Neuron (in vitro differentiated cells): ENCODE results near the gene PACRG.

Experiments
- H2AFZ ChIP-seq: one replicate; pipeline ENCODE4 v1.6.1; 2013; ENCODE audit warnings: low read depth, mild to moderate bottlenecking, inconsistent platforms, low read length, moderate library complexity
- H3K27me3 ChIP-seq: one replicate; pipeline ENCODE4 v1.6.1; 2013; ENCODE audit warnings: low read length; ENCODE audit not compliant: insufficient read depth
- H3K36me3 ChIP-seq: one replicate; pipeline ENCODE4 v1.6.1; 2013; ENCODE audit warnings: low read length; ENCODE audit not compliant: insufficient read depth
- H3K4me1 ChIP-seq: one replicate; pipeline ENCODE4 v1.6.1; 2013; ENCODE audit warnings: low read length; ENCODE audit not compliant: insufficient read depth
- H3K4me3 ChIP-seq: 2 replicates; pipeline ENCODE4 v1.5.1; 2013; ENCODE audit warnings: mild to moderate bottlenecking, low read length, moderate library complexity
- H3K9me3 ChIP-seq: one replicate; pipeline ENCODE4 v1.6.1; 2013; ENCODE audit warnings: low read length

Gene PACRG

GRCh38 chr6:162713974-162714780 is 13.6 kb upstream of the PACRG start:
- Histone ChIP-seq H3K4me1 (peaks cover 4% of the 10 kb centered on the region), H3K27me3 (no peaks in the 10 kb centered on the region), H3K4me3 (no peak overlapping the region), H3K36me3 (no peaks in the 10 kb centered on the region), H2AFZ (no peak overlapping the region), H3K9me3 (no peaks in the 10 kb centered on the region)

- no peak overlapping the region for H3K4me3 ChIP-seq
- no peaks in the 10 kb centered on the region for H3K36me3 ChIP-seq
- no peaks in the 10 kb centered on the region for H3K27me3 ChIP-seq
- H3K9me3 ChIP-seq, result no peaks in the 10 kb centered on the region
- no peak overlapping the region for H2AFZ ChIP-seq
- H3K4me1 ChIP-seq, result peaks cover 4% of the 10 kb centered on the region
Observed at GRCh38 chr6:162715601-162716000, 12.2 kb upstream of the PACRG start.

GRCh38 chr6:162719528-162719927 is 8.2 kb upstream of the PACRG start:
- Histone ChIP-seq H2AFZ (no peak overlapping the region), H3K4me3 (no peak overlapping the region), H3K27me3 (no peaks in the 10 kb centered on the region), H3K36me3 (no peaks in the 10 kb centered on the region), H3K4me1 (peaks cover 3% of the 10 kb centered on the region), H3K9me3 (no peaks in the 10 kb centered on the region)

GRCh38 chr6:162721404-162721687 is 6.4 kb upstream of the PACRG start:
- Histone ChIP-seq H3K4me1 (peaks cover 3% of the 10 kb centered on the region), H3K27me3 (no peaks in the 10 kb centered on the region), H3K9me3 (no peaks in the 10 kb centered on the region), H2AFZ (no peak overlapping the region), H3K36me3 (no peaks in the 10 kb centered on the region), H3K4me3 (no peak overlapping the region)

GRCh38 chr6:162722226-162722625 is 5.5 kb upstream of the PACRG start:
- Histone ChIP-seq H2AFZ (no peak overlapping the region), H3K27me3 (no peaks in the 10 kb centered on the region), H3K36me3 (no peaks in the 10 kb centered on the region), H3K4me1 (peaks cover 8% of the 10 kb centered on the region), H3K9me3 (no peaks in the 10 kb centered on the region), H3K4me3 (no peak overlapping the region)

- Histone ChIP-seq H2AFZ (no peak overlapping the region), H3K4me1 (peaks cover 8% of the 10 kb centered on the region), H3K4me3 (no peak overlapping the region), H3K27me3 (no peaks in the 10 kb centered on the region), H3K9me3 (no peaks in the 10 kb centered on the region), H3K36me3 (no peaks in the 10 kb centered on the region)
Observed at GRCh38 chr6:162722633-162723032, 5.1 kb upstream of the PACRG start.

- peak overlapping the region; percentile 91 for H2AFZ ChIP-seq
- peaks cover 18% of the 10 kb centered on the region for H3K4me1 ChIP-seq
- H3K36me3 ChIP-seq, result no peaks in the 10 kb centered on the region
- peak overlapping the region; percentile 90 for H3K4me3 ChIP-seq
- no peaks in the 10 kb centered on the region for H3K27me3 ChIP-seq
- H3K9me3 ChIP-seq, result no peaks in the 10 kb centered on the region
Observed at GRCh38 chr6:162726947-162727321, 840 bp upstream of the PACRG start.

- H3K36me3 ChIP-seq, result no peaks in the 10 kb centered on the region
- peaks cover 14% of the 10 kb centered on the region for H3K4me1 ChIP-seq
- H3K9me3 ChIP-seq, result no peaks in the 10 kb centered on the region
- H3K4me3 ChIP-seq, result peak overlapping the region; percentile 90
- H3K27me3 ChIP-seq, result no peaks in the 10 kb centered on the region
- H2AFZ ChIP-seq, result peak overlapping the region; percentile 91
Observed at GRCh38 chr6:162728197-162728596, 423 bp downstream of the PACRG start.

GRCh38 chr6:162728706-162729105 is 932 bp downstream of the PACRG start:
- H3K4me1 ChIP-seq, result peaks cover 14% of the 10 kb centered on the region
- H3K36me3 ChIP-seq, result no peaks in the 10 kb centered on the region
- H3K4me3 ChIP-seq, result peak overlapping the region; percentile 90
- H2AFZ ChIP-seq, result peak overlapping the region; percentile 91
- H3K27me3 ChIP-seq, result no peaks in the 10 kb centered on the region
- no peaks in the 10 kb centered on the region for H3K9me3 ChIP-seq

- H3K4me3 ChIP-seq, result no peak overlapping the region
- H3K4me1 ChIP-seq, result peaks cover 14% of the 10 kb centered on the region
- H3K9me3 ChIP-seq, result no peaks in the 10 kb centered on the region
- H3K36me3 ChIP-seq, result no peaks in the 10 kb centered on the region
- H2AFZ ChIP-seq, result no peak overlapping the region
- no peaks in the 10 kb centered on the region for H3K27me3 ChIP-seq
Observed at GRCh38 chr6:162730502-162730901, 2.7 kb downstream of the PACRG start.

GRCh38 chr6:162733489-162733888 is 5.7 kb downstream of the PACRG start:
- Histone ChIP-seq H3K4me3 (no peak overlapping the region), H3K36me3 (no peaks in the 10 kb centered on the region), H3K4me1 (peaks cover 3% of the 10 kb centered on the region), H3K27me3 (no peaks in the 10 kb centered on the region), H3K9me3 (no peaks in the 10 kb centered on the region), H2AFZ (no peak overlapping the region)

GRCh38 chr6:162736961-162737360 is 9.2 kb downstream of the PACRG start:
- no peak overlapping the region for H2AFZ ChIP-seq
- no peaks in the 10 kb centered on the region for H3K36me3 ChIP-seq
- no peaks in the 10 kb centered on the region for H3K4me1 ChIP-seq
- peaks cover 2% of the 10 kb centered on the region for H3K9me3 ChIP-seq
- H3K27me3 ChIP-seq, result no peaks in the 10 kb centered on the region
- H3K4me3 ChIP-seq, result no peak overlapping the region

- Histone ChIP-seq H3K9me3 (no peaks in the 10 kb centered on the region), H3K27me3 (no peaks in the 10 kb centered on the region), H3K4me1 (no peaks in the 10 kb centered on the region), H3K36me3 (no peaks in the 10 kb centered on the region), H3K4me3 (no peak overlapping the region), H2AFZ (no peak overlapping the region)
Observed at GRCh38 chr6:162750776-162751175, 23.0 kb downstream of the PACRG start.

- Histone ChIP-seq H2AFZ (no peak overlapping the region), H3K27me3 (no peaks in the 10 kb centered on the region), H3K4me1 (no peaks in the 10 kb centered on the region), H3K4me3 (no peak overlapping the region), H3K9me3 (no peaks in the 10 kb centered on the region), H3K36me3 (no peaks in the 10 kb centered on the region)
Observed at GRCh38 chr6:162751211-162751859, 23.6 kb downstream of the PACRG start.
